ENCODE results near the gene MESP2. TPM values are rescaled to one million over a fixed set of nuclear protein-coding genes. Genes with fewer than 3 reads are reported as not detected.

Gene MESP2
- polyA plus RNA-seq, 3 donors, result 0.67 TPM; not detected in 2

- WGBS (ENCODE audit: insufficient coverage), result 86% methylated on average over 3 of the region's 10 CpGs
- no peak for TF ChIP-seq CTCF (IDR thresholded peaks at IDR 0.05)
Measured at GRCh38 chr15:89790206-89790605, 14.1 kb downstream of the MESP2 start.

GRCh38 chr15:89790661-89791060 lies 14.5 kb downstream of the MESP2 start:
- Histone ChIP-seq H3K9ac (ENCODE audit: insufficient read depth, low read length, poor library complexity, severe bottlenecking) (no peak overlapping the region), H3K9me3 (replicated peaks in 1 of 2; ENCODE audit: control insufficient read depth in 1 of 2, insufficient read depth in 1 of 2, low read length in 2 of 2) (peaks cover 0 to 6% of the 10 kb centered on the region in 2 donors), H3K4me3 (replicated peaks in 1 of 3; ENCODE audit: low read depth in 2 of 3, low read length in 3 of 3) (no peak overlapping the region), H4K20me1 (ENCODE audit: insufficient read depth, low read length) (peaks cover 87% of the 10 kb centered on the region), H3K36me3 (replicated peaks in 1 of 2; ENCODE audit: control insufficient read depth in 1 of 2, insufficient read depth in 2 of 2, low read length in 2 of 2) (peaks cover 70 to 99% of the 10 kb centered on the region in 2 donors), H3K27me3 (ENCODE audit: control insufficient read depth in 2 of 2, insufficient read depth in 2 of 2, low read length in 2 of 2) (no peaks in the 10 kb centered on the region), H3K79me2 (ENCODE audit: insufficient read depth, low read length) (no peaks in the 10 kb centered on the region), H3K4me2 (replicated peaks; ENCODE audit: extremely low read depth, low read length, poor library complexity, severe bottlenecking) (no peak overlapping the region), H3K4me1 (ENCODE audit: control insufficient read depth in 1 of 2, insufficient read depth in 2 of 2, low read length in 2 of 2) (no peaks in the 10 kb centered on the region), H3K27ac (ENCODE audit: low read depth in 1 of 2, low read length in 2 of 2) (no peak overlapping the region), H2AFZ (ENCODE audit: insufficient read depth, low read depth, low read length, poor library complexity, severe bottlenecking) (no peak overlapping the region)
- Mint-ChIP-seq H3K4me1 (no peaks in the 10 kb centered on the region), H3K4me3 (no peak overlapping the region), H3K9me3 (peaks cover 0 to 14% (median 9%) of the 10 kb centered on the region in 7 donors), H3K27ac (peak overlapping the region in 1 of 7 donors; percentile 77), H3K36me3 (peaks cover 76 to 98% of the 10 kb centered on the region in 2 donors), H3K27me3 (ENCODE audit: low read depth in 3 of 3) (peaks cover 0 to 2% (median 1%) of the 10 kb centered on the region in 3 donors)
- intact Hi-C loops (cut with micrococcal nuclease), result no loop called here
- 100% methylated on average over 2 of the region's 16 CpGs for WGBS (ENCODE audit: insufficient coverage)
- no peak for TF ChIP-seq CTCF (IDR thresholded peaks at IDR 0.05)
- DNase-seq, result peak in 1 of 3 donors; percentile 1

More at GRCh38 chr15:89790206-89790605, 14.1 kb downstream of the MESP2 start:
- DNase-seq, result no peak
- peak overlapping the region in 2 of 7 donors; percentile 8 to 60 for H3K27ac Mint-ChIP-seq
- Histone ChIP-seq H3K79me2 (ENCODE audit: insufficient read depth, low read length) (no peaks in the 10 kb centered on the region), H3K27ac (ENCODE audit: low read depth in 1 of 2, low read length in 2 of 2) (no peak overlapping the region), H3K36me3 (replicated peaks in 1 of 2; ENCODE audit: control insufficient read depth in 1 of 2, insufficient read depth in 2 of 2, low read length in 2 of 2) (peaks cover 71 to 99% of the 10 kb centered on the region in 2 donors), H3K4me1 (ENCODE audit: control insufficient read depth in 1 of 2, insufficient read depth in 2 of 2, low read length in 2 of 2) (no peaks in the 10 kb centered on the region), H3K9ac (ENCODE audit: insufficient read depth, low read length, poor library complexity, severe bottlenecking) (no peak overlapping the region), H3K4me3 (replicated peaks in 1 of 3; ENCODE audit: low read depth in 2 of 3, low read length in 3 of 3) (no peak overlapping the region), H3K4me2 (replicated peaks; ENCODE audit: extremely low read depth, low read length, poor library complexity, severe bottlenecking) (no peak overlapping the region), H3K27me3 (ENCODE audit: control insufficient read depth in 2 of 2, insufficient read depth in 2 of 2, low read length in 2 of 2) (no peaks in the 10 kb centered on the region), H2AFZ (ENCODE audit: insufficient read depth, low read depth, low read length, poor library complexity, severe bottlenecking) (no peak overlapping the region), H3K9me3 (replicated peaks in 1 of 2; ENCODE audit: control insufficient read depth in 1 of 2, insufficient read depth in 1 of 2, low read length in 2 of 2) (peaks cover 0 to 6% of the 10 kb centered on the region in 2 donors), H4K20me1 (ENCODE audit: insufficient read depth, low read length) (peaks cover 87% of the 10 kb centered on the region)
- H3K4me3 Mint-ChIP-seq, result no peak overlapping the region
- intact Hi-C loops (cut with micrococcal nuclease), result no loop called here
- peaks cover 0 to 2% (median 1%) of the 10 kb centered on the region in 3 donors for H3K27me3 Mint-ChIP-seq (ENCODE audit: low read depth in 3 of 3)
- peaks cover 0 to 14% (median 9%) of the 10 kb centered on the region in 7 donors for H3K9me3 Mint-ChIP-seq
- H3K36me3 Mint-ChIP-seq, result peaks cover 77 to 98% of the 10 kb centered on the region in 2 donors
- H3K4me1 Mint-ChIP-seq, result no peaks in the 10 kb centered on the region
